ENCODE data around the gene CNIH3.

Gene CNIH3

GRCh38 chr1:224731633-224732032 lies 115.5 kb downstream of the CNIH3 start:
- H3K9me3 ChIP-seq: no peaks in the 10 kb centered on the region

GRCh38 chr1:224732377-224733026 lies 116.4 kb downstream of the CNIH3 start:
- no peaks in the 10 kb centered on the region for H3K4me1 ChIP-seq (ENCODE audit: control insufficient read depth in 1 of 2, insufficient read depth in 1 of 2, low read depth in 1 of 2, low read length in 1 of 2)
- H3K9me3 ChIP-seq: no peaks in the 10 kb centered on the region
- H3K27me3 ChIP-seq: no peaks in the 10 kb centered on the region
- no peak overlapping the region for H3K4me3 ChIP-seq (ENCODE audit: low read depth in 1 of 2, low read length in 1 of 2)
- H3K27ac ChIP-seq: no peak overlapping the region
- no peaks in the 10 kb centered on the region for H3K36me3 ChIP-seq
- TF ChIP-seq CTCF (IDR thresholded peaks at IDR 0.05): no peak

More at GRCh38 chr1:224731633-224732032, 115.5 kb downstream of the CNIH3 start:
- no peak for TF ChIP-seq CTCF (IDR thresholded peaks at IDR 0.05)
- H3K4me3 ChIP-seq (ENCODE audit: low read depth in 1 of 2, low read length in 1 of 2): no peak overlapping the region
- H3K4me1 ChIP-seq (ENCODE audit: control insufficient read depth in 1 of 2, insufficient read depth in 1 of 2, low read depth in 1 of 2, low read length in 1 of 2): no peaks in the 10 kb centered on the region
- H3K27ac ChIP-seq: no peak overlapping the region
- no peaks in the 10 kb centered on the region for H3K27me3 ChIP-seq
- H3K36me3 ChIP-seq: no peaks in the 10 kb centered on the region

- Histone ChIP-seq H3K27ac (no peak overlapping the region), H3K4me1 (ENCODE audit: control insufficient read depth in 1 of 2, insufficient read depth in 1 of 2, low read depth in 1 of 2, low read length in 1 of 2) (no peaks in the 10 kb centered on the region), H3K36me3 (no peaks in the 10 kb centered on the region), H3K9me3 (no peaks in the 10 kb centered on the region), H3K27me3 (no peaks in the 10 kb centered on the region), H3K4me3 (ENCODE audit: low read depth in 1 of 2, low read length in 1 of 2) (no peak overlapping the region)
- TF ChIP-seq CTCF (IDR thresholded peaks at IDR 0.05): no peak
Observed at GRCh38 chr1:224733027-224733911, 117.2 kb downstream of the CNIH3 start.

- no peaks in the 10 kb centered on the region for H3K36me3 ChIP-seq
Observed at GRCh38 chr1:224734261-224734935, 118.3 kb downstream of the CNIH3 start.

More at GRCh38 chr1:224734261-224734935, 118.3 kb downstream of the CNIH3 start:
- Histone ChIP-seq H3K9me3 (no peaks in the 10 kb centered on the region), H3K27ac (no peak overlapping the region), H3K4me3 (ENCODE audit: low read depth in 1 of 2, low read length in 1 of 2) (no peak overlapping the region), H3K27me3 (no peaks in the 10 kb centered on the region), H3K4me1 (ENCODE audit: control insufficient read depth in 1 of 2, insufficient read depth in 1 of 2, low read depth in 1 of 2, low read length in 1 of 2) (no peaks in the 10 kb centered on the region)
- TF ChIP-seq CTCF (IDR thresholded peaks at IDR 0.05): no peak

Measured in neutrophil (primary cell).